Activated B cell treated with CpG ODN at 0.5 μM for 24 hours (primary cell): ENCODE results near the gene KCNQ2. TPM values are rescaled to one million over a fixed set of nuclear protein-coding genes. Genes with fewer than 3 reads are reported as not detected.
A peak's percentile ranks its signal among the peaks of the same experiment; 100 is the strongest.

Experiments used
- ATAC-seq: fragments of 200-7000 bp; cut with Tn5 transposase; one replicate; pipeline ENCODE4 v1.10.0; 2021; ENCODE audit warnings: low read depth, mild to moderate bottlenecking, moderate library complexity
- CTCF ChIA-PET: fragments of 350-600 bp; sonication (Branson Sonifier 250); formaldehyde crosslinking; loops from one replicate; lab custom pipeline; 2021; ENCODE audit warnings: antibody characterized with exemption; lab: Charles Lee
- POLR2A ChIA-PET: fragments of 350-600 bp; sonication (Branson Sonifier 250); formaldehyde crosslinking; loops from one replicate; lab custom pipeline; 2021; ENCODE audit warnings: antibody characterized with exemption; lab: Charles Lee
- DNase-seq: peaks from one replicate; pipeline ENCODE4 v3.0.0; 2022
- H3K27ac Mint-ChIP-seq: one replicate; pipeline ENCODE4 v1.8.0; 2020; ENCODE audit warnings: mixed read lengths
- H3K27me3 Mint-ChIP-seq: one replicate; pipeline ENCODE4 v1.8.0; 2021; ENCODE audit warnings: mixed read lengths
- H3K36me3 Mint-ChIP-seq: one replicate; pipeline ENCODE4 v1.8.0; 2021; ENCODE audit warnings: low read depth, mixed read lengths
- H3K4me1 Mint-ChIP-seq: one replicate; pipeline ENCODE4 v1.8.0; 2021; ENCODE audit warnings: mixed read lengths
- H3K4me3 Mint-ChIP-seq: one replicate; pipeline ENCODE4 v1.8.0; 2020; ENCODE audit warnings: mild to moderate bottlenecking, mixed read lengths
- H3K9me3 Mint-ChIP-seq: one replicate; pipeline ENCODE4 v1.8.0; 2020; ENCODE audit warnings: mixed read lengths
- intact Hi-C: fragments of 100-400 bp; cut with micrococcal nuclease; formaldehyde crosslinking; loops from one replicate; pipeline ENCODE4 v1.15.1; 2024
- total RNA-seq: library from RNA; stranded (reverse); gene quantifications from 2 replicates; pipeline ENCODE4 v1.2.3, GENCODE V29; 2022
- TF ChIP-seq, protein P1 (sequence below): fragments of 200-600 bp; IDR thresholded peaks from one replicate; pipeline ENCODE4 v1.8.0; 2022; ENCODE audit warnings: antibody characterized with exemption, mild to moderate bottlenecking

KCNQ2 gene
- total RNA-seq, 1 donor from 2014 or later, result not detected

DNA sequence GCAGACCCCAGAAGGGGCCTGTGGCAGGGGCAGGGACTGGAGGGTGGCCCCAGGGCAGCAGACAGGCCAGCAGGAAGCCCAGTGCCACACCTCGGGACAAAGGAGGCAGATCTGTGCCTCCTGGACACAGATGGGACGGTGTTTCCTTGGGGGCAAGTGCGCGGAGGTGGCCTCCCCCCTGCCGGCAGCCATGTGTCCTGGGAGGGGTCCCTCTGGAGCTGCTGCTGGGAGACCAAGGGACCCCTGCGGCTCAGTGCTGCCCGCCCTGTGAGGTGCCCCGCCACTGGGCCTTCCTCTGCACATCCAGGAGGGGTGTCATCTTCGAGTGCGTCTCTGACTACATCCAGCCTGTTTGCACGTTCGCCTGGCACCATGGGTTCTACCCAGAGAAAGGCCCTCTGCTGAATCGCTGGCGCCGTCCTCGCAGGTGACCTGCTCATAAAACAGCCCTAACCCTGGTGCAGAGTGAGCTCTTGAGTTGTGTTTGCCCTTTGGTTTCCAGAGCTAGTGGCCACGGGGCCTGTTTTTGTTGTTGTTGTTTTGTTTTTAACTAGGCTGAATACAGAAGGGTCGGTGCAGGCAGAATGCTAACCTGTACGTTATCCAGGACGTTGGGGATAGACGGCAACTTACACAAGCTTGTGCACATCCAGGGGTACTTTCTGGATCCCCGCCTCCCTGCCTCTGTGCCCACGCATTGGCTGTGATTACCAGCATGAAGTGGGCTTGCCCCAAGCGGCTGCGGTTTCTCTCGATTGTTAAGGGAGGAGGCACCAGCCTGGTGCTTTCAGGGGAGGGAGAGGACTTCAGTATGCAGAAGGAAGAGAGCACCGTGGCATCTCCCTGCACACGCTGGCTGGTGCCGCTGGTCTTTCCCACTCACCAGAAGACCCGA, 1.3 kb upstream of the KCNQ2 start:
- Mint-ChIP-seq H3K27ac (no peak overlapping the region), H3K9me3 (no peaks in the 10 kb centered on the region), H3K27me3 (peaks cover 39% of the 10 kb centered on the region), H3K36me3 (no peaks in the 10 kb centered on the region), H3K4me1 (peaks cover 11% of the 10 kb centered on the region), H3K4me3 (peak overlapping the region; percentile 28)
- intact Hi-C loops, result no loop called here
- TF ChIP-seq, protein P1, sequence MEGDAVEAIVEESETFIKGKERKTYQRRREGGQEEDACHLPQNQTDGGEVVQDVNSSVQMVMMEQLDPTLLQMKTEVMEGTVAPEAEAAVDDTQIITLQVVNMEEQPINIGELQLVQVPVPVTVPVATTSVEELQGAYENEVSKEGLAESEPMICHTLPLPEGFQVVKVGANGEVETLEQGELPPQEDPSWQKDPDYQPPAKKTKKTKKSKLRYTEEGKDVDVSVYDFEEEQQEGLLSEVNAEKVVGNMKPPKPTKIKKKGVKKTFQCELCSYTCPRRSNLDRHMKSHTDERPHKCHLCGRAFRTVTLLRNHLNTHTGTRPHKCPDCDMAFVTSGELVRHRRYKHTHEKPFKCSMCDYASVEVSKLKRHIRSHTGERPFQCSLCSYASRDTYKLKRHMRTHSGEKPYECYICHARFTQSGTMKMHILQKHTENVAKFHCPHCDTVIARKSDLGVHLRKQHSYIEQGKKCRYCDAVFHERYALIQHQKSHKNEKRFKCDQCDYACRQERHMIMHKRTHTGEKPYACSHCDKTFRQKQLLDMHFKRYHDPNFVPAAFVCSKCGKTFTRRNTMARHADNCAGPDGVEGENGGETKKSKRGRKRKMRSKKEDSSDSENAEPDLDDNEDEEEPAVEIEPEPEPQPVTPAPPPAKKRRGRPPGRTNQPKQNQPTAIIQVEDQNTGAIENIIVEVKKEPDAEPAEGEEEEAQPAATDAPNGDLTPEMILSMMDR, result no peak
- CTCF ChIA-PET, result no interaction called here
- ATAC-seq, result peak; percentile 47
- no peak for DNase-seq
- POLR2A ChIA-PET, result no interaction called here

DNA sequence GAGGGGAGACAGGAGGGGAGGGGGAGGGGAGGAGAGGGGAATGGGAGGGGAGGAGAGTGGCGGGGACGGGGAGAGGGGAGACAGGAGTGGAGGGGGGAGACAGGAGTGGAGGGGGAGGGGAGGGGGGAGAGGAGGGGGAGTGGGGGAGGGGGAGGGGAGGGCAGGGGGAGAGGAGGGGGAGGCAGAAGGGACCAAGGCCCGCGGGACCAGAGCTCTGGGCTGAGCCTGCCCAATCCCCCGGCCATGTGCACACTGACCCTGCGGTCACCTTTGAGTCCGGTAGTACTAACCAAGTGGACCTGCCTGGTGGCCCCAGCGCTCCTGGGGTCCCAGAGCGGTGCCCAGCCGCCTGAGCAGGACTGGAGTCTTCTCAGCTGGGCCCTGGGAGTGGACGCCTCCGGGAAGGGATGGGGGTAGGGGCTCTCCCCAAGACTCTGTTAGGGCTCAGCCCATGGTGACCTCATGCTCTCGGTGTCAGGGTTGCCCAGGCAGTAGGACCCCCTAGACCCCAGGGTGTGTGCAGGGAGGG, 471 bp upstream of the KCNQ2 start:
- ChIA-PET POLR2A (no interaction called here), CTCF (no interaction called here)
- Mint-ChIP-seq H3K4me3 (no peak overlapping the region), H3K36me3 (no peaks in the 10 kb centered on the region), H3K4me1 (peaks cover 11% of the 10 kb centered on the region), H3K9me3 (no peaks in the 10 kb centered on the region), H3K27ac (no peak overlapping the region), H3K27me3 (peaks cover 33% of the 10 kb centered on the region)
- TF ChIP-seq, protein P1, result no peak
- DNase-seq, result no peak
- ATAC-seq, result no peak
- intact Hi-C loops, result no loop called here

DNA sequence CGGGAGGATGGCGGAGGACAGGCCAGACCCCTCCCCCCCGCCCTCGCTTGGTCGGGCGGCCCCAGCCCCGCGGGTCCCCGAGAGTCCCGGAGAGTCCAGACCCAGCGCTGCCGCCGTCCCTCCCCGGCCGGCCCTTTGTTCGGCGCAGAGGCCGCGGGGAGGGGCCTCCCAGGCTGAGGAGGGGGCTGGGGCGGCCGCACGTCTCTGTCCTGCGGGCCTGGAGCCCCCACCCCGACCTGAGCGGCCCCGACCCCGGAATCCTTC, 806 bp downstream of the KCNQ2 start:
- intact Hi-C loops, result no loop called here
- TF ChIP-seq, protein P1, result no peak
- Mint-ChIP-seq H3K4me3 (no peak overlapping the region), H3K27ac (no peak overlapping the region), H3K27me3 (peaks cover 31% of the 10 kb centered on the region), H3K4me1 (peaks cover 11% of the 10 kb centered on the region), H3K36me3 (no peaks in the 10 kb centered on the region), H3K9me3 (no peaks in the 10 kb centered on the region)
- ChIA-PET POLR2A (interaction anchor here (0.6 kb wide), 2 partner anchors 49 to 57 kb away, joined by 3 to 5 read pairs; partner anchors contain the start of gene PPDPF), CTCF (no interaction called here)
- ATAC-seq, result no peak
- no peak for DNase-seq

DNA sequence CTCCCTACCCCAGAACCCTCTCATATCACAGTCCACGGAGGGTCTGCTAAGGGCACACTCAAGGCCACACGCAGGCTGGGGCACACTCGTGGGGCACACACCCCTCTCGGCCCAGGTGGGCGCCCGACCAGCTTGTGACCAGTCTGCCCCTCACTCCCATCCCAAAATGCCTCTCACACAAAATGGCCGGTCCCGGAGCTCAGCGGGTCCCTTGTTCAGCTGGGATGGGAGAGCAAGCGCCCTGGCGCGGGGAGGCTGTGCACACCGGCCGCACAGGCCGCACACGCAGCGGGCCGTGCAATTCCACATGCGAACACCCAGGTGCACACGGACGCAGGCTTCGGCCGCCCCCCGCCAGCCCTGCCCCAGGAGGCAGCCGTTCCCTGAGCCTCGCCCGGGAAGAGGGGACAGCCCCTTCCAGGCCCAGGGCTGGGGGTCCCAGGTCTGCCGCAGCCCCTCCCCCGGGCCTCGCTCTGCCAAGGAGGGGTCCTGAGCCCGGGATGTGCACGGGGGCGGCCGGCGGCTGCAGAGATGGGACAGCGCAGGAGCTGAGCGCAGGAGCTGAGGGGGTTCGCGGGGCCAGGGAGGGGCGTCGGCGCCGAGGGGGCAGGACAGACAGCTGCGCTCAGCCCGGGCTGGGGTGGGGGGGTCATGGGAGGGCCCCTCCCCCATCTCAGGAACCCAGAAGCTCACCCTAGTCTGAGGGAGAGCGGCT, 1.3 kb downstream of the KCNQ2 start:
- ATAC-seq, result no peak
- no peak for DNase-seq
- Mint-ChIP-seq H3K27ac (no peak overlapping the region), H3K4me3 (no peak overlapping the region), H3K4me1 (peaks cover 11% of the 10 kb centered on the region), H3K36me3 (no peaks in the 10 kb centered on the region), H3K9me3 (no peaks in the 10 kb centered on the region), H3K27me3 (peaks cover 31% of the 10 kb centered on the region)
- intact Hi-C loops, result no loop called here
- TF ChIP-seq, protein P1, result no peak
- POLR2A ChIA-PET, result interaction anchor here (0.6 kb wide), 1 partner anchor 57 kb away, joined by 5 read pairs; no protein-coding TSS in a partner anchor
- CTCF ChIA-PET, result no interaction called here

DNA sequence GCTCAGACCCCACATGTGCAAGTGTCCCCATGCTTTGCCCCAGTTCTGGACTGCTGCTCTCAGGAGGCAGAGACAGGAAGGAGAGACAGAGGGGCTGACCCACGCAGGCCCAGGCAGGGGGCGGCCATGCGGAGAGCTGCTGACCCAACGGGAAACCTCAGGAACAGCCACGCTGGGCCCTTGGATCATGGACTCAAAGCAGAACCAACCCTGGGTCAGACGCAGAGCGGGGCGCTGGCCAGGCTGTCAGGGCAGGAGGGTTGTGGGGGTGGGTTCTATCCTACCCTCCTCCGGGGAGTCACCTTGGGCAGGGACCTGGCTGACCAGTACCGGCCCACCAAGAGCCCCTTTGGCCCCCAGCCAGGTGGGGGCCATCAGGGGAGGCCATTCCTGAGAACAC, 2.0 kb downstream of the KCNQ2 start:
- CTCF ChIA-PET, result no interaction called here
- H3K9me3 Mint-ChIP-seq, result no peaks in the 10 kb centered on the region
- peaks cover 11% of the 10 kb centered on the region for H3K4me1 Mint-ChIP-seq
- TF ChIP-seq, protein P1, result no peak
- no peaks in the 10 kb centered on the region for H3K36me3 Mint-ChIP-seq
- no peak overlapping the region for H3K27ac Mint-ChIP-seq
- no peak overlapping the region for H3K4me3 Mint-ChIP-seq
- H3K27me3 Mint-ChIP-seq, result peaks cover 33% of the 10 kb centered on the region
- DNase-seq (no peak), ATAC-seq (no peak)
- intact Hi-C loops, result no loop called here
- POLR2A ChIA-PET, result no interaction called here
